ENCODE data around the gene RUFY2. TPM values are rescaled to one million over a fixed set of nuclear protein-coding genes. Genes with fewer than 3 reads are reported as not detected.

RUFY2 gene
- total and polyA plus RNA-seq, 2 experiments from 2014 or later = 10.3 to 17.3 TPM

DNA sequence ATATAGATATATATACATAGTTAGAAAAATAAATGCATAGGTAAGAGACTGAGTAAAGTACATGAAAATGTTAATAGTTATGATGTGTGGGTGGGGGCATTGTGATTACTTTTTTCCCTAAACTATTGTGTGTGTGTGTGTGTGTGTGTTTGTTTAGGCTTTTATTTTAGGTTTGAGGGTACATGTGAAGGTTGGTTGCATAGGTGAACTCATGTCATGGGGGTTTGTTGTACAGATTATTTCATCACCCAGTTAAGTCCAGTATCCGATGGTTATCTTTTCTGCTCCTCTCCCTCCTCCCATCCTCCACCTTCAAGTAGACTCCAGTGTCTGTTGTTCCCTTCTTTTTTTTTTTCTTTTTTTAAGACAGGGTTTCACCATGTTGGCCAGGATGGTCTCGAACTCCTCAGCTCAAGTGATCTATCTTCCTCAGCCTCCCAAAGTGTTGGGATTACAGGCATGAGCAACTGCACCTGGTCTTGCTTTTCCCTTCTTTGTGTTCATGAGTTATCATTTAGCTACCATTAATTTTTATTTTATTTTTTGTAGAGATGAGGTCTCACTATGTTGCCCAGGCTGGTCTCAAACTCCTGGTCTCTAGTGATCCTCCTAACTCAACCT is 1.9 kb upstream of the RUFY2 start:
- H3K4me3 ChIP-seq = no peak overlapping the region
- TF ChIP-seq ZNF114 (CRISPR knock-in tag; IDR thresholded peaks at IDR 0.05) (no peak), ZNF331 (CRISPR knock-in tag; IDR thresholded peaks at IDR 0.05; ENCODE audit: low read depth) (no peak), CREB1 (CRISPR knock-in tag; IDR thresholded peaks at IDR 0.05; ENCODE audit: low read depth) (no peak), EZH2phosphoT487 (IDR thresholded peaks at IDR 0.05; ENCODE audit: unreplicated experiment) (no peak), STAT1 (IDR thresholded peaks at IDR 0.05; ENCODE audit: unreplicated experiment) (no peak), NANOG (IDR thresholded peaks at IDR 0.05; ENCODE audit: borderline replicate concordance) (no peak), JUNB (IDR thresholded peaks at IDR 0.05; ENCODE audit: unreplicated experiment) (no peak), EZH2 (IDR thresholded peaks at IDR 0.05; ENCODE audit: low read depth, unreplicated experiment) (no peak)
- TF ChIP-seq, protein P1, sequence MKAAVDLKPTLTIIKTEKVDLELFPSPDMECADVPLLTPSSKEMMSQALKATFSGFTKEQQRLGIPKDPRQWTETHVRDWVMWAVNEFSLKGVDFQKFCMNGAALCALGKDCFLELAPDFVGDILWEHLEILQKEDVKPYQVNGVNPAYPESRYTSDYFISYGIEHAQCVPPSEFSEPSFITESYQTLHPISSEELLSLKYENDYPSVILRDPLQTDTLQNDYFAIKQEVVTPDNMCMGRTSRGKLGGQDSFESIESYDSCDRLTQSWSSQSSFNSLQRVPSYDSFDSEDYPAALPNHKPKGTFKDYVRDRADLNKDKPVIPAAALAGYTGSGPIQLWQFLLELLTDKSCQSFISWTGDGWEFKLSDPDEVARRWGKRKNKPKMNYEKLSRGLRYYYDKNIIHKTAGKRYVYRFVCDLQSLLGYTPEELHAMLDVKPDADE (IDR thresholded peaks at IDR 0.05) = no peak
- TF ChIP-seq, protein P2, sequence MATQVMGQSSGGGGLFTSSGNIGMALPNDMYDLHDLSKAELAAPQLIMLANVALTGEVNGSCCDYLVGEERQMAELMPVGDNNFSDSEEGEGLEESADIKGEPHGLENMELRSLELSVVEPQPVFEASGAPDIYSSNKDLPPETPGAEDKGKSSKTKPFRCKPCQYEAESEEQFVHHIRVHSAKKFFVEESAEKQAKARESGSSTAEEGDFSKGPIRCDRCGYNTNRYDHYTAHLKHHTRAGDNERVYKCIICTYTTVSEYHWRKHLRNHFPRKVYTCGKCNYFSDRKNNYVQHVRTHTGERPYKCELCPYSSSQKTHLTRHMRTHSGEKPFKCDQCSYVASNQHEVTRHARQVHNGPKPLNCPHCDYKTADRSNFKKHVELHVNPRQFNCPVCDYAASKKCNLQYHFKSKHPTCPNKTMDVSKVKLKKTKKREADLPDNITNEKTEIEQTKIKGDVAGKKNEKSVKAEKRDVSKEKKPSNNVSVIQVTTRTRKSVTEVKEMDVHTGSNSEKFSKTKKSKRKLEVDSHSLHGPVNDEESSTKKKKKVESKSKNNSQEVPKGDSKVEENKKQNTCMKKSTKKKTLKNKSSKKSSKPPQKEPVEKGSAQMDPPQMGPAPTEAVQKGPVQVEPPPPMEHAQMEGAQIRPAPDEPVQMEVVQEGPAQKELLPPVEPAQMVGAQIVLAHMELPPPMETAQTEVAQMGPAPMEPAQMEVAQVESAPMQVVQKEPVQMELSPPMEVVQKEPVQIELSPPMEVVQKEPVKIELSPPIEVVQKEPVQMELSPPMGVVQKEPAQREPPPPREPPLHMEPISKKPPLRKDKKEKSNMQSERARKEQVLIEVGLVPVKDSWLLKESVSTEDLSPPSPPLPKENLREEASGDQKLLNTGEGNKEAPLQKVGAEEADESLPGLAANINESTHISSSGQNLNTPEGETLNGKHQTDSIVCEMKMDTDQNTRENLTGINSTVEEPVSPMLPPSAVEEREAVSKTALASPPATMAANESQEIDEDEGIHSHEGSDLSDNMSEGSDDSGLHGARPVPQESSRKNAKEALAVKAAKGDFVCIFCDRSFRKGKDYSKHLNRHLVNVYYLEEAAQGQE (IDR thresholded peaks at IDR 0.05; ENCODE audit: unreplicated experiment) = no peak
- TF ChIP-seq, protein P3, sequence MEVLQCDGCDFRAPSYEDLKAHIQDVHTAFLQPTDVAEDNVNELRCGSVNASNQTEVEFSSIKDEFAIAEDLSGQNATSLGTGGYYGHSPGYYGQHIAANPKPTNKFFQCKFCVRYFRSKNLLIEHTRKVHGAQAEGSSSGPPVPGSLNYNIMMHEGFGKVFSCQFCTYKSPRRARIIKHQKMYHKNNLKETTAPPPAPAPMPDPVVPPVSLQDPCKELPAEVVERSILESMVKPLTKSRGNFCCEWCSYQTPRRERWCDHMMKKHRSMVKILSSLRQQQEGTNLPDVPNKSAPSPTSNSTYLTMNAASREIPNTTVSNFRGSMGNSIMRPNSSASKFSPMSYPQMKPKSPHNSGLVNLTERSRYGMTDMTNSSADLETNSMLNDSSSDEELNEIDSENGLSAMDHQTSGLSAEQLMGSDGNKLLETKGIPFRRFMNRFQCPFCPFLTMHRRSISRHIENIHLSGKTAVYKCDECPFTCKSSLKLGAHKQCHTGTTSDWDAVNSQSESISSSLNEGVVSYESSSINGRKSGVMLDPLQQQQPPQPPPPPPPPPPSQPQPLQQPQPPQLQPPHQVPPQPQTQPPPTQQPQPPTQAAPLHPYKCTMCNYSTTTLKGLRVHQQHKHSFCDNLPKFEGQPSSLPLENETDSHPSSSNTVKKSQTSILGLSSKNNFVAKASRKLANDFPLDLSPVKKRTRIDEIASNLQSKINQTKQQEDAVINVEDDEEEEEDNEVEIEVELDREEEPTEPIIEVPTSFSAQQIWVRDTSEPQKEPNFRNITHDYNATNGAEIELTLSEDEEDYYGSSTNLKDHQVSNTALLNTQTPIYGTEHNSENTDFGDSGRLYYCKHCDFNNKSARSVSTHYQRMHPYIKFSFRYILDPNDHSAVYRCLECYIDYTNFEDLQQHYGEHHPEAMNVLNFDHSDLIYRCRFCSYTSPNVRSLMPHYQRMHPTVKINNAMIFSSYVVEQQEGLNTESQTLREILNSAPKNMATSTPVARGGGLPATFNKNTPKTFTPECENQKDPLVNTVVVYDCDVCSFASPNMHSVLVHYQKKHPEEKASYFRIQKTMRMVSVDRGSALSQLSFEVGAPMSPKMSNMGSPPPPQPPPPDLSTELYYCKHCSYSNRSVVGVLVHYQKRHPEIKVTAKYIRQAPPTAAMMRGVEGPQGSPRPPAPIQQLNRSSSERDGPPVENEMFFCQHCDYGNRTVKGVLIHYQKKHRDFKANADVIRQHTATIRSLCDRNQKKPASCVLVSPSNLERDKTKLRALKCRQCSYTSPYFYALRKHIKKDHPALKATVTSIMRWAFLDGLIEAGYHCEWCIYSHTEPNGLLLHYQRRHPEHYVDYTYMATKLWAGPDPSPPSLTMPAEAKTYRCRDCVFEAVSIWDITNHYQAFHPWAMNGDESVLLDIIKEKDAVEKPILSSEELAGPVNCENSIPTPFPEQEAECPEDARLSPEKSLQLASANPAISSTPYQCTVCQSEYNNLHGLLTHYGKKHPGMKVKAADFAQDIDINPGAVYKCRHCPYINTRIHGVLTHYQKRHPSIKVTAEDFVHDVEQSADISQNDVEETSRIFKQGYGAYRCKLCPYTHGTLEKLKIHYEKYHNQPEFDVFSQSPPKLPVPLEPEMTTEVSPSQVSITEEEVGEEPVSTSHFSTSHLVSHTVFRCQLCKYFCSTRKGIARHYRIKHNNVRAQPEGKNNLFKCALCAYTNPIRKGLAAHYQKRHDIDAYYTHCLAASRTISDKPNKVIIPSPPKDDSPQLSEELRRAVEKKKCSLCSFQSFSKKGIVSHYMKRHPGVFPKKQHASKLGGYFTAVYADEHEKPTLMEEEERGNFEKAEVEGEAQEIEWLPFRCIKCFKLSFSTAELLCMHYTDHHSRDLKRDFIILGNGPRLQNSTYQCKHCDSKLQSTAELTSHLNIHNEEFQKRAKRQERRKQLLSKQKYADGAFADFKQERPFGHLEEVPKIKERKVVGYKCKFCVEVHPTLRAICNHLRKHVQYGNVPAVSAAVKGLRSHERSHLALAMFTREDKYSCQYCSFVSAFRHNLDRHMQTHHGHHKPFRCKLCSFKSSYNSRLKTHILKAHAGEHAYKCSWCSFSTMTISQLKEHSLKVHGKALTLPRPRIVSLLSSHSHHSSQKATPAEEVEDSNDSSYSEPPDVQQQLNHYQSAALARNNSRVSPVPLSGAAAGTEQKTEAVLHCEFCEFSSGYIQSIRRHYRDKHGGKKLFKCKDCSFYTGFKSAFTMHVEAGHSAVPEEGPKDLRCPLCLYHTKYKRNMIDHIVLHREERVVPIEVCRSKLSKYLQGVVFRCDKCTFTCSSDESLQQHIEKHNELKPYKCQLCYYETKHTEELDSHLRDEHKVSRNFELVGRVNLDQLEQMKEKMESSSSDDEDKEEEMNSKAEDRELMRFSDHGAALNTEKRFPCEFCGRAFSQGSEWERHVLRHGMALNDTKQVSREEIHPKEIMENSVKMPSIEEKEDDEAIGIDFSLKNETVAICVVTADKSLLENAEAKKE (CRISPR knock-in tag; IDR thresholded peaks at IDR 0.05) = no peak

More for the DNA sequence above, 1.9 kb upstream of the RUFY2 start:
- Histone ChIP-seq H3K4me1 (ENCODE audit: insufficient read depth) (peaks cover 8% of the 10 kb centered on the region; the same call in 1 of the 2 replicates), H3K27me3 (ENCODE audit: insufficient read depth) (no peaks in the 10 kb centered on the region), H3K79me2 (replicated peaks; ENCODE audit: insufficient read depth) (peaks cover 23% of the 10 kb centered on the region), H4K20me1 (replicated peaks; ENCODE audit: insufficient read depth) (no peaks in the 10 kb centered on the region; the same call in 1 of the 2 replicates), H3K36me3 (ENCODE audit: insufficient read depth) (no peaks in the 10 kb centered on the region), H3K27ac (ENCODE audit: low read depth) (no peak overlapping the region), H2AFZ (no peak overlapping the region), H3K9me2 (ENCODE audit: insufficient read depth) (no peaks in the 10 kb centered on the region), H3F3A (replicated peaks; ENCODE audit: low read depth) (peaks cover 12% of the 10 kb centered on the region; the same call in 1 of the 2 replicates), H3K4me2 (no peak overlapping the region)
- ATAC-seq (no peak), DNase-seq (ENCODE audit: low spot score) (no peak)
- peaks cover 12% of the 10 kb centered on the region for H3K36me3 Mint-ChIP-seq (ENCODE audit: low read depth)
- peaks cover 2% of the 10 kb centered on the region for H3K27me3 Mint-ChIP-seq (ENCODE audit: insufficient read depth, low read depth, poor library complexity)
- peaks cover 18% of the 10 kb centered on the region; the same call in 2 of the 3 replicates for H3K4me1 Mint-ChIP-seq
- H3K27ac Mint-ChIP-seq = no peak overlapping the region
- no peak overlapping the region for H3K4me3 Mint-ChIP-seq
- no peaks in the 10 kb centered on the region for H3K9me3 Mint-ChIP-seq

Data from GM23338 (cell line).